Coronary artery (tissue), 2 donors: Measurements from ENCODE around the gene CCDC30.

Experiments used
- DNase-seq: peaks from one replicate; pipeline ENCODE4 v3.0.0-alpha.2; 2017; ENCODE audit warnings: low spot score
- H3K27ac ChIP-seq, 2 donors: fragments of 200-600 bp; sonication (generic); one replicate each; pipeline ENCODE4 v1.5.1; 2016 to 2019
- H3K4me3 ChIP-seq: fragments of 200-600 bp; sonication (generic); 2 replicates; pipeline ENCODE4 v1.5.1; 2016; ENCODE audit warnings: mild to moderate bottlenecking, moderate library complexity
- TF ChIP-seq, protein P1 (sequence below): fragments of 200-600 bp; sonication (generic); IDR thresholded peaks from one replicate; pipeline ENCODE4 v1.5.1; 2019; ENCODE audit warnings: antibody characterized with exemption

CCDC30 gene

DNA sequence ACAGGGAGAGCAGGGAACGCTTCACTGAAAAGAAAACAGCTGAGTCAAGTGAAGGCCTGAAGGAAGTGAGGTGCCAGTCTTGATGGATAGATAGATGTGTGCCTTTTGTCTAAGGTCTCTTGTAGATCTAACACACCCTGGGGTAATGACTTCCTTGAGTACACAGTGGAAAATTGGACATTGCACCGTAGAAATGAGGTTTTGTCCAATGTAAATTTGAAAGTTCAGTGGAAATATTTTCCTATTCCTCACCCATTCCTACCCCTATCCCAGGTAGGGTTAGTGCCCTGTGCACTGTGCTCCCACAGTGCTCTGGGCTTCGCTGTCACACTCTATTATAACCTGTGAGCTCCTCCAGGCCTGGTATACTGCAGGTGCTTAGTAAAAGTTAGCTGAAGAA is 31.6 kb upstream of the CCDC30 start:
- no peak overlapping the region for H3K27ac ChIP-seq

DNA sequence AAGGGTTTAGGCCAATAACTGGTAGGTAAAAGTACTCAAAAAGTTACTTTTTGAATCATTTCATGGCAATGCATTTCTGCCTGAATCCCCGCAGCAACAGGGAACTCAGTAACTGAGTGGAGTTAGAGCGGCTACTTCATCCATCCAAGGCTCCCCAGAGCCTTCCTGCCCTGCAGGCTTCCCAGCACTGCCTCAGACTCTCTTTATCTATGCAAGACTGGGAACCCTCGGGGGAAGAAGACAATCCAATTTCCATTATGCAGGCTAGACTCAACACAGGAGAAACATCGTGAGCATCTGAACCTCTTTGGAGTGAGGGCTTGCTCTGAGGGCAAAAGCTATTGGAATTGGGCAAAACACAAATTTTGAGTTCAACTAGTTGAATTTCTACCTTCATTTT is 30.4 kb upstream of the CCDC30 start:
- Histone ChIP-seq H3K4me3 (no peak overlapping the region), H3K27ac (no peak overlapping the region)
- TF ChIP-seq, protein P1, sequence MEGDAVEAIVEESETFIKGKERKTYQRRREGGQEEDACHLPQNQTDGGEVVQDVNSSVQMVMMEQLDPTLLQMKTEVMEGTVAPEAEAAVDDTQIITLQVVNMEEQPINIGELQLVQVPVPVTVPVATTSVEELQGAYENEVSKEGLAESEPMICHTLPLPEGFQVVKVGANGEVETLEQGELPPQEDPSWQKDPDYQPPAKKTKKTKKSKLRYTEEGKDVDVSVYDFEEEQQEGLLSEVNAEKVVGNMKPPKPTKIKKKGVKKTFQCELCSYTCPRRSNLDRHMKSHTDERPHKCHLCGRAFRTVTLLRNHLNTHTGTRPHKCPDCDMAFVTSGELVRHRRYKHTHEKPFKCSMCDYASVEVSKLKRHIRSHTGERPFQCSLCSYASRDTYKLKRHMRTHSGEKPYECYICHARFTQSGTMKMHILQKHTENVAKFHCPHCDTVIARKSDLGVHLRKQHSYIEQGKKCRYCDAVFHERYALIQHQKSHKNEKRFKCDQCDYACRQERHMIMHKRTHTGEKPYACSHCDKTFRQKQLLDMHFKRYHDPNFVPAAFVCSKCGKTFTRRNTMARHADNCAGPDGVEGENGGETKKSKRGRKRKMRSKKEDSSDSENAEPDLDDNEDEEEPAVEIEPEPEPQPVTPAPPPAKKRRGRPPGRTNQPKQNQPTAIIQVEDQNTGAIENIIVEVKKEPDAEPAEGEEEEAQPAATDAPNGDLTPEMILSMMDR, result no peak
- DNase-seq, result no peak

More for the DNA sequence above, 31.6 kb upstream of the CCDC30 start:
- no peak for DNase-seq
- H3K4me3 ChIP-seq, result no peak overlapping the region
- TF ChIP-seq, protein P1, result no peak

DNA sequence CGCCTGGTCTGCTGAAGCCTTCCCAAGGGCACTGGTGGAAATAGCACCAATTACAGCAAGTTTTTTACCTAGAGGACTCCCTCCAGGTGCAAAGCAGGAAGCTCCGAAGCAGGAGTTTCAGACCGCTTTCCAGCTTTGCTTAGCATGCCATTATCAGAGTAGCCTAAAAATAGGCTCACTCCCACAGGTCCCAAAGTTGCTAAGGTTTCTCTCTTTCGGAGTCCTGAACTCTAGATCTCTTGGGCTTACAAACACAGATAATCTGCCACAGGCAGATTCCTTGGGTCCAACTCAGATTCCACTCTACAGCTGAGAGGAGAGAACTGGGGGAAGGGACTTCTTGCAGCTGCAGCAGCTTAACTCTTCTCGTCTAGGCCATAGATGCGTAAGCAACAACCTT is 29.7 kb upstream of the CCDC30 start:
- no peak overlapping the region for H3K27ac ChIP-seq
- no peak for DNase-seq
- no peak overlapping the region for H3K4me3 ChIP-seq
- TF ChIP-seq, protein P1, result no peak

DNA sequence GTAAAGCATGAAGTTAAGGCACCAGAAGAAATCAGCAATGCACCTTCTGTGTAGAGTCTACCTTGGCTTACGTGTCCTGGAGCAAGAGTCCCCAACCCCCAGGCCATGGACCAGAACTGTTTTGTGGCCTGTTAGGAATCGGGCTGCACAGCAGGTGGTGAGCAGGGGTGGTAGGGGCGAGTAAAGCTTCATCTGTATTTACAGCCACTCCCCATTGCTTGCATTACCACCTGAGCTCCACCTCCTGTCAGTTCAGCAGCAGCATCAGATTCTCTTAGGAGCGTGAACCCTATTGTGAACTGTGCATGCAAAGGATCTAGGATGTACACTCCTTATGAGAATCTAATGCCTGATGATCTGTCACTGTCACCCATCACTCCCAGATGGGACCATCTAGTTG is 28.7 kb upstream of the CCDC30 start:
- no peak for DNase-seq
- TF ChIP-seq, protein P1, result no peak
- Histone ChIP-seq H3K27ac (no peak overlapping the region), H3K4me3 (no peak overlapping the region)

DNA sequence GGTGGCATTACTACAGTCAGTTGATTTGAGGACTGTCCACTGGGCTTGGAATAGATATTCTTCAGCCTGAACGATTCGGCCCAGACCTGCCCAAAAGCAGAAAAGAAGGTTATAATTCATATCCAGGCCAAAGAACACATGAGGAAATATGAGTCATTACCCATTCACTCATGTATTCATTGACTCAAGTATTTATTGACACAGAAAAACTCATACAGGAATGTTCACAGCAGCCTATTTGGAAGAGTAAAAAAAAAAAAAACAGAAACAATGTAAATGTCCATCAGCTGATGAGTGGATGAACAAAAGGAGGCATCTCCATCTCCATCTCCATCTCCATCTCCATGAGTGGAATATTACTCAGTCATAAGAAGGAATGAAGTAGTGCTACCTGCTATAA is 23.1 kb upstream of the CCDC30 start:
- TF ChIP-seq, protein P1, result no peak
- Histone ChIP-seq H3K27ac (no peak overlapping the region), H3K4me3 (no peak overlapping the region)
- DNase-seq, result no peak

DNA sequence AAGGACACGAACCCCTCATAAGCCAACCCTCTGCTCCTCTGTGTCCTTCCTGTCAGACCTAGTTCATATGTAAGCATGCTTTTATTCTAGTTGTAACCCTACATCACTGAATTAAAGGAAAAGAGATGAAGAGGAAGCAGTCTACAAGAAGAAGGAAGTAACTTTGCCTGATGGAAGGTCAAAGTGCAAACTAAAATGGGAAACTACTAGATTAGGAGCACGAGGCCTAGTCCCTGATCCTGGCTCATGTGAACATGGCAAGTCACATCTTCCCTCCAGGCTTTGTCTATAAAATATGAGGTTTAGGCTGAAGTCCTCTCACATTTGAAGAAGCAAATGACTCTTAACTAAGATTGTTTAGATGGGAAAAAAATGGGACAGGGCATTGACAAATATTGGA is 20.4 kb upstream of the CCDC30 start:
- no peak for DNase-seq
- no peak overlapping the region for H3K27ac ChIP-seq
- H3K4me3 ChIP-seq, result no peak overlapping the region
- TF ChIP-seq, protein P1, result no peak

DNA sequence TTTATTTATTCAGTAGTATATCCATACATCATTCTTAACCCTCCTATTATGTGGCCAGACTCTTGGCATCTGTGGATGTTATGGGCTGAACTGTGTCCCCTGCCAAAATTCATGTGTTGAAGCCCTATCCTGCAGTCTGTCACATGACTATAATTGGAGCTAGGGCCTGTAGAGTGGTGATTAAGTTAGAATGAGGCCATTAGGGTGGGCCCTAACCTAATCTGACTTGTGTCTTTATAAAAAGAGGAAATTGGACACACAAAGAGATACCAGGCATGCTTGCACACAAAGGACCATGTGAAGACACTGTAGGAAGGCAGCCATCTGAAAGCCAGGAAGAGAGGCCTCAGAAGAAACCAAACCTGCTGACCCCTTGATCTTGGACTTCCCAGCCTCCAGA is 13.8 kb upstream of the CCDC30 start:
- no peak overlapping the region for H3K27ac ChIP-seq
- no peak overlapping the region for H3K4me3 ChIP-seq
- TF ChIP-seq, protein P1, result no peak
- DNase-seq, result no peak
